Measurements from ENCODE around the gene RIOK3.

RIOK3 gene

DNA sequence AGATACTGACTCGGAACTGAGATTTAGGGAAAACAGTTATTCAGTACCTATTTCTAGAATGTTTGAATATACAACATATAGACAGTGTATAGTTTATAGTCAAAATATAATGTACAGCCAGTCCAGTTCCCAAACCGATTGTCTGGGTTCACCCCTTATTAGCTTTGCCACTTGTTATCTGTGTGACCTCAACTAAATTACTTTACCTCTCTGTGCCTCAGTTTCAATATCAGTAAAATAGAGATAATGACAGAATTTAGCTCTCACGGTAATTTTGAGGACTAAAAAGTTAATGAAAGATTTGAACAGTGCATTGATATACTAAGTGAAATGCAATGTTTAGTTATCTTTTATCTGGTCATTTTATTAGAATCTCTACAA is 750 bp upstream of the RIOK3 start:
- Histone ChIP-seq H3K9me3 (ENCODE audit: low read length) (no peaks in the 10 kb centered on the region), H3K9ac (ENCODE audit: low read length) (no peak overlapping the region), H3K4me1 (ENCODE audit: insufficient read depth, low read length) (peaks cover 28% of the 10 kb centered on the region), H3K36me3 (ENCODE audit: insufficient read depth, low read length) (no peaks in the 10 kb centered on the region), H3K27ac (ENCODE audit: low read depth, low read length) (peak overlapping the region; percentile 8), H3K4me3 (ENCODE audit: low read depth in 1 of 2, low read length in 2 of 2) (peak overlapping the region in 1 of 2 donors; percentile 97), H3K27me3 (ENCODE audit: control insufficient read depth in 1 of 2, insufficient read depth in 2 of 2, low read length in 2 of 2) (no peaks in the 10 kb centered on the region)

- H3K4me1 ChIP-seq (ENCODE audit: insufficient read depth, low read length), result peaks cover 34% of the 10 kb centered on the region
Measured at GRCh38 chr18:23453680-23454058, 582 bp downstream of the RIOK3 start.

DNA sequence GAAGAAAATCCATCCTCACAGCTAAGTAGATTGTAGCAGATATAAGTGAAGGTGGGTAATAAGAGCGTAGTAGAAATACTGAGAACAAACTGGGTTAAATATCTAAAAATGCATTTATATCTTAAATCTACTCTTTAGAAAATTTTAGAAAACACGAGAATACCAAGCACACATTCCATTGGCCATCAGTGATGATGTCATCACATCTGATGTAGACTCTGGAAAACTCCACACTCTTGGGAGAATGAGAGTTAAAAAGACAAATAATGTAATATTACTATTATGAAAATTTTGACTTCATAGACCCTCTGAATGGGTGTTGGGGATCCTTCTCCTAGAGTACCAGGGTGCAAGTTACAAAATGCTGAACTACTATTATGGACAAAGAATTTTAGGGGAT is 3.7 kb downstream of the RIOK3 start:
- peaks cover 52% of the 10 kb centered on the region for H3K4me1 ChIP-seq (ENCODE audit: insufficient read depth, low read length)
- H3K27me3 ChIP-seq (ENCODE audit: control insufficient read depth in 1 of 2, insufficient read depth in 2 of 2, low read length in 2 of 2), result no peaks in the 10 kb centered on the region

More at GRCh38 chr18:23453680-23454058, 582 bp downstream of the RIOK3 start:
- no peaks in the 10 kb centered on the region for H3K36me3 ChIP-seq (ENCODE audit: insufficient read depth, low read length)
- H3K9ac ChIP-seq (ENCODE audit: low read length), result peak overlapping the region; percentile 86
- H3K9me3 ChIP-seq (ENCODE audit: low read length), result no peaks in the 10 kb centered on the region
- H3K27me3 ChIP-seq (ENCODE audit: control insufficient read depth in 1 of 2, insufficient read depth in 2 of 2, low read length in 2 of 2), result no peaks in the 10 kb centered on the region
- H3K4me3 ChIP-seq (ENCODE audit: low read depth in 1 of 2, low read length in 2 of 2), result peak overlapping the region; percentile 97 to 100
- H3K27ac ChIP-seq (ENCODE audit: low read depth, low read length), result peak overlapping the region; percentile 97

GRCh38 chr18:23458830-23459529 is 5.9 kb downstream of the RIOK3 start:
- H3K4me3 ChIP-seq (ENCODE audit: low read depth in 1 of 2, low read length in 2 of 2), result no peak overlapping the region
- H3K4me1 ChIP-seq (ENCODE audit: insufficient read depth, low read length), result peaks cover 44% of the 10 kb centered on the region
- no peak overlapping the region for H3K27ac ChIP-seq (ENCODE audit: low read depth, low read length)
- H3K9ac ChIP-seq (ENCODE audit: low read length), result no peak overlapping the region
- no peaks in the 10 kb centered on the region for H3K27me3 ChIP-seq (ENCODE audit: control insufficient read depth in 1 of 2, insufficient read depth in 2 of 2, low read length in 2 of 2)
- no peaks in the 10 kb centered on the region for H3K9me3 ChIP-seq (ENCODE audit: low read length)
- peaks cover 20% of the 10 kb centered on the region for H3K36me3 ChIP-seq (ENCODE audit: insufficient read depth, low read length)

More for the DNA sequence above, 3.7 kb downstream of the RIOK3 start:
- Histone ChIP-seq H3K9me3 (ENCODE audit: low read length) (no peaks in the 10 kb centered on the region), H3K4me3 (ENCODE audit: low read depth in 1 of 2, low read length in 2 of 2) (no peak overlapping the region), H3K36me3 (ENCODE audit: insufficient read depth, low read length) (peaks cover 8% of the 10 kb centered on the region), H3K9ac (ENCODE audit: low read length) (no peak overlapping the region), H3K27ac (ENCODE audit: low read depth, low read length) (no peak overlapping the region)

GRCh38 chr18:23459530-23459921 is 6.4 kb downstream of the RIOK3 start:
- Histone ChIP-seq H3K9ac (ENCODE audit: low read length) (no peak overlapping the region), H3K27ac (ENCODE audit: low read depth, low read length) (no peak overlapping the region), H3K27me3 (ENCODE audit: control insufficient read depth in 1 of 2, insufficient read depth in 2 of 2, low read length in 2 of 2) (no peaks in the 10 kb centered on the region), H3K4me3 (ENCODE audit: low read depth in 1 of 2, low read length in 2 of 2) (no peak overlapping the region), H3K9me3 (ENCODE audit: low read length) (no peaks in the 10 kb centered on the region), H3K36me3 (ENCODE audit: insufficient read depth, low read length) (peaks cover 26% of the 10 kb centered on the region), H3K4me1 (ENCODE audit: insufficient read depth, low read length) (peaks cover 38% of the 10 kb centered on the region)

DNA sequence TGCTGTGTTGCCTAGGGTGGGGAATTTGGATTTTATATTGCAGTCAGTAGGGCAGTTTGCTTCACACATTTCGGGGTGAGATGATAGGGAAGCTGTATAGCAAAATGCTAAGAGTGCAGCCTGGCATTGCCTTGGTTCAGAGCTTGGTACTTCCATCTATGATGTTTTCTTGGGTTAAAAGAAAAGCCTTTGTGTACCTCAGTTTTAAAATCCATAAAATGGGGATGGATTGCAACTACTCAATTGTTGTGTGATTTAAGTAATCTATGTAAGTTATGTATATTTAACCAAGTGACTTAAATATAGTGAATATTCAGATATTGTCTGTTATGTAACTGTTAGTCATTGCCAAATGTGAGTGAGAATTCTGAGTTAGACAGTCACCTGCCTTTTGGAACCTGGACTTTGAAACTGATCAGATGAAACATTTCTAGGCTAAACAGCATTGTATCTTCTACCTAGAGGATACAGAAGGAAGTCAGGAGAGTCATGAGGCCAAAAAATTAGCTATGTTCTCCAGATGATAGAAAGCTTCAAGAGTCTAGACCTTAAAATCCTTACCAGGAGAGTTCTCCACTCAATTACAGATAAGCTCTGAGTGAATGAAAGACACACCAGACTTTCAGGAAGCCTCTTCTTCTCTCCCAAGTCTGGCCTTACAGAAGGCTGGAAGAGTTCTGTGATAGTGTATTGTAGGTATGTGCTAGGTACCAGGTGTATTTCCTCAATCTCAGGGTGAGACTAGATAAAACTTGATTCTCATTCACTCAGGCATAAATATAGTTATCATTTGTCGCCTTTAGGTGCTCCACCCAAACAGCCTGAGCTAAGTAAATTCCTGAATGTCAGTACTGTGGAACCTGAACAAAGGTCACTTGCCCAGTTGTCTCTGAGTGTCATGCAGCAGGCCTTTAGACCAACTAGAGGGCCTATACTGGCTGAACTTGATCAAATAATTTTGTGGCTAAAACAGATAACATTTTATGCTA is 7.5 kb downstream of the RIOK3 start:
- Histone ChIP-seq H3K4me3 (ENCODE audit: low read depth in 1 of 2, low read length in 2 of 2) (no peak overlapping the region), H3K9ac (ENCODE audit: low read length) (no peak overlapping the region), H3K36me3 (ENCODE audit: insufficient read depth, low read length) (peaks cover 27% of the 10 kb centered on the region), H3K9me3 (ENCODE audit: low read length) (no peaks in the 10 kb centered on the region), H3K4me1 (ENCODE audit: insufficient read depth, low read length) (peaks cover 33% of the 10 kb centered on the region), H3K27ac (ENCODE audit: low read depth, low read length) (no peak overlapping the region), H3K27me3 (ENCODE audit: control insufficient read depth in 1 of 2, insufficient read depth in 2 of 2, low read length in 2 of 2) (no peaks in the 10 kb centered on the region)

DNA sequence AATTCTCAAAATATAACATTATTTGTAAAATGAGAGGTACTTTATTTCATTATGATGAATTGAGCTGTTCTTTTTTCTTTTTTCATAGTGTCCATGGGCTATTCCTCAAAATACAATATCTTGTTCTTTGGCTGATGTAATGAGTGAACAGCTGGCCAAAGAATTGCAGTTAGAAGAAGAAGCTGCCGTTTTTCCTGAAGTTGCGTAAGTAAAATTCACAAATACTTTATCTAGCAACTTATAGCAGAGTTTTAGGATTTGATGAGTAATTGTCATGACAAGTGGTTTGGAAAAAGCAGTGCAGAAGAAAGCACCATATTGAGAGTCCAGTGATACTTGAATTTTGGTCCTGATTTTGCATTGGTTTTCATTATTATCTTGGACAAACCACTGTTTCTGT is 9.8 kb downstream of the RIOK3 start:
- Histone ChIP-seq H3K36me3 (ENCODE audit: insufficient read depth, low read length) (peaks cover 36% of the 10 kb centered on the region), H3K4me1 (ENCODE audit: insufficient read depth, low read length) (peaks cover 24% of the 10 kb centered on the region), H3K27ac (ENCODE audit: low read depth, low read length) (no peak overlapping the region), H3K4me3 (ENCODE audit: low read depth in 1 of 2, low read length in 2 of 2) (no peak overlapping the region), H3K9me3 (ENCODE audit: low read length) (no peaks in the 10 kb centered on the region), H3K27me3 (ENCODE audit: control insufficient read depth in 1 of 2, insufficient read depth in 2 of 2, low read length in 2 of 2) (no peaks in the 10 kb centered on the region), H3K9ac (ENCODE audit: low read length) (no peak overlapping the region)

DNA sequence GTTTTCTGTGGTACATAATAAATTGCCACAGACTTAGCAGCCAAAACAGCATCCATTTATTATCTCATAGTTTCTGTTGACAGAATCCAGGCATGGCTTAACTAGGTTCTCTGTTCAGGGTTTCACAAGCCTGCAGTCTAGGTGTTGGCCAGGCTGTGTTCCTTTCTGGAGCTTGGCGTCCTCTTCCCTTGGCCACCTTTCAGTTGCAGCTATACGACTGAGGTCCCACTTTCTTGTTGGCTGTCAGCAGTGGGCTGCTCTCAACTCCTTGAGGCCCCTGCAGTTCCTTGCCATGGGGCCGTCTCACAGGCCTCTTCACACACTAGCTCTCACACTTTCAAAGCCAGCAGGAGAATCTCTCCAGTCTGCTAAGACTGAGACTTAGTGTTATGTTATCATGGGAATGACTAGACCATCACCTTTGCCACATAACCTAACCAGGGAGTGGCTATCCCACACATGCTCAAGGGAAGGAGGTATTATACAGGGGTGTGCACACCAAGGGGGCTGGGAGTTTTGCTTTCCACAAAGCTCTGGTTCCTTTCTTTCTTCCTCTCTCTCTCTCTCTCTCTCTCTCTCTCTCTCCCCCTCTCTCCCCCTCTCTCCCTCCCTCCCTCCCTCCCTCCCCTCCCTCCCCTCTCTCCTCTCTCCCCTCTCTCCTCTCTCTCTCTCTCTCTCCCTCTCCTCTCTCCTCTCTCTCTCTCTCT is 15.8 kb downstream of the RIOK3 start:
- Histone ChIP-seq H3K4me1 (ENCODE audit: insufficient read depth, low read length) (no peaks in the 10 kb centered on the region), H3K4me3 (ENCODE audit: low read depth in 1 of 2, low read length in 2 of 2) (no peak overlapping the region), H3K27me3 (ENCODE audit: control insufficient read depth in 1 of 2, insufficient read depth in 2 of 2, low read length in 2 of 2) (no peaks in the 10 kb centered on the region), H3K9me3 (ENCODE audit: low read length) (no peaks in the 10 kb centered on the region), H3K36me3 (ENCODE audit: insufficient read depth, low read length) (peaks cover 60% of the 10 kb centered on the region), H3K27ac (ENCODE audit: low read depth, low read length) (no peak overlapping the region), H3K9ac (ENCODE audit: low read length) (no peak overlapping the region)

- Histone ChIP-seq H3K9ac (ENCODE audit: low read length) (no peak overlapping the region), H3K27ac (ENCODE audit: low read depth, low read length) (no peak overlapping the region), H3K4me1 (ENCODE audit: insufficient read depth, low read length) (no peaks in the 10 kb centered on the region), H3K9me3 (ENCODE audit: low read length) (no peaks in the 10 kb centered on the region), H3K27me3 (ENCODE audit: control insufficient read depth in 1 of 2, insufficient read depth in 2 of 2, low read length in 2 of 2) (no peaks in the 10 kb centered on the region), H3K36me3 (ENCODE audit: insufficient read depth, low read length) (peaks cover 68% of the 10 kb centered on the region), H3K4me3 (ENCODE audit: low read depth in 1 of 2, low read length in 2 of 2) (no peak overlapping the region)
Measured at GRCh38 chr18:23470620-23471387, 17.7 kb downstream of the RIOK3 start.

DNA sequence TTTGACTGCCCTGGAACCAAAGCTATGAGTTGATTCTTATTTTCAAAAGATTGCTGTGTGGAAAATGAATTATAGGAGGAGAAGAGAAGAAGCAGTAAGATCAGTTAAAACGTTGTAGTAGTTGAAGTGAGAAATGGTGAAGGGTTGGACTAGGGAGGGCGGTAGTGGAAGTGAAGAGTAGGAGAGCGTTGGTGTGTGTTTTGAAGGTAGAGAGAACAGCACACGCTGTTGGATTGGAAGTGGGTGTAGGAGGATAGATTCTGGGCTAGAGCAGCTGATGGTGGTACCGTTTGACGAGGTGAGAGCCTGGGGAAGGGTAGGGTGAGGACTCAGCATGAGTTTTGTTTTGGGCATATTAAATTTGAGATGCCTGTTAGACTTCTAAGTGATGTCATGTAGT is 18.4 kb downstream of the RIOK3 start:
- H3K36me3 ChIP-seq (ENCODE audit: insufficient read depth, low read length), result peaks cover 72% of the 10 kb centered on the region

More for the DNA sequence above, 18.4 kb downstream of the RIOK3 start:
- Histone ChIP-seq H3K27me3 (ENCODE audit: control insufficient read depth in 1 of 2, insufficient read depth in 2 of 2, low read length in 2 of 2) (no peaks in the 10 kb centered on the region), H3K9me3 (ENCODE audit: low read length) (no peaks in the 10 kb centered on the region), H3K27ac (ENCODE audit: low read depth, low read length) (no peak overlapping the region), H3K9ac (ENCODE audit: low read length) (no peak overlapping the region), H3K4me1 (ENCODE audit: insufficient read depth, low read length) (no peaks in the 10 kb centered on the region), H3K4me3 (ENCODE audit: low read depth in 1 of 2, low read length in 2 of 2) (no peak overlapping the region)

Measured in muscle layer of colon (tissue), 2 donors.